ENCODE results near the gene C9orf78.
"Not testable (repeated sequence)": the region's sequence is repeated elsewhere in the genome, so short reads cannot be mapped to it uniquely, and the experiment has no call there.

- not testable (repeated sequence) for TF ChIP-seq CTCF (conservative IDR thresholded peaks at IDR 0.05; ENCODE audit: low read depth in 2 of 2); CREB1 (CRISPR knock-in tag; IDR thresholded peaks at IDR 0.05; ENCODE audit: low read depth); POLR2AphosphoS5 (IDR thresholded peaks at IDR 0.05; ENCODE audit: low read depth); JUNB (IDR thresholded peaks at IDR 0.05; ENCODE audit: unreplicated experiment); EZH2 (IDR thresholded peaks at IDR 0.05; ENCODE audit: low read depth, unreplicated experiment); REST (IDR thresholded peaks at IDR 0.05; ENCODE audit: unreplicated experiment); EZH2phosphoT487 (IDR thresholded peaks at IDR 0.05; ENCODE audit: unreplicated experiment); NANOG (IDR thresholded peaks at IDR 0.05; ENCODE audit: borderline replicate concordance); ZNF114 (CRISPR knock-in tag; IDR thresholded peaks at IDR 0.05); STAT1 (IDR thresholded peaks at IDR 0.05; ENCODE audit: unreplicated experiment); ETS1 (IDR thresholded peaks at IDR 0.05)
Observed at GRCh38 chr9:129784970-129785369, 50.1 kb downstream of the C9orf78 start.
